ENCODE results near the gene CELF4.

CELF4 gene

DNA sequence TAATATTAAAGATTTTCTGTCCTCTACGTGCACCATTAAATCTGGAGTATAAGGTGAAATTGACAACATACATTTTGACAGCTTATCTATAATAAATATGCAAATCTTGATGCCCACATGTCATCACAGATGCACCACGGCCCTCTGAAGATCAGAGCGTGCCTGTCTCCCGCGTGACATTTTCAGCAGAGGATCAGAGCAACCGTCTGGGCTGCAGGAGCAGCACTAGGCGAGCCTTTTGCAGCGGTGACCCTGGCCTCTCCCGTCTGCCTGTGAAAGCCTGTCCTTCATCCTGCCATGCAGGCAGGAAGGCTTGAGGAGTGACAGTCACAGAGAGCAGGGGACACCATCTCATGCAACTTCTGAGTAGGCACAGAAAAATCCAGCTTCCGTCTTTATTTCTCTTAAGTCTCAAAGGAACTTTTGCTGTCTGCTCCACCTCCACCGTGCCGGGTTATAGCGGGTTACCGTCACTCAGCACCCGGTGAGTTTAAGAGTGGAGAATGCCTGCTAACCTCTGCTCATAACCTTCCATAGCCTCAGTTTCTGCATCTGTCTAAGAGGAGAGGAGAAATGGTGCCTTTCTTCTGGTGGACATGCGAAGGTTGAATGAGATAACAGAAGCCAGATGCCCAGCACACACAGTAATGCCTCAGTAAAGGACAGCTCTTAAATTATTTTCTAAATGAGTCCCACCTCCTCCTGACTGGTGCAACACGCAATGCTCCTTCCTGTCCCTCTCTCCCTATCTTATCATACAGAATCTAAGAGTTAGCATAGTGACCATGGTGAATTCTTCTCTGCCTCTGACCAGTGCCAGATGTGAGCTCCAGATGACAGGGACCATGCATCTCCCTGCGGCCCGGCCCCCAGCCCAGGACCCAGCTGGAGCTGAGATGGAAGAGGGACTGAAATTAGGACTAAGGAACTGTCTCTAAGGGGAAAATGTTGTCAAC lies 43.8 kb downstream of the CELF4 start:
- DNase-seq (ENCODE audit: low spot score): no peak
- Histone ChIP-seq H3K4me3 (no peak overlapping the region), H3K27ac (no peak overlapping the region)
- TF ChIP-seq, protein P1, sequence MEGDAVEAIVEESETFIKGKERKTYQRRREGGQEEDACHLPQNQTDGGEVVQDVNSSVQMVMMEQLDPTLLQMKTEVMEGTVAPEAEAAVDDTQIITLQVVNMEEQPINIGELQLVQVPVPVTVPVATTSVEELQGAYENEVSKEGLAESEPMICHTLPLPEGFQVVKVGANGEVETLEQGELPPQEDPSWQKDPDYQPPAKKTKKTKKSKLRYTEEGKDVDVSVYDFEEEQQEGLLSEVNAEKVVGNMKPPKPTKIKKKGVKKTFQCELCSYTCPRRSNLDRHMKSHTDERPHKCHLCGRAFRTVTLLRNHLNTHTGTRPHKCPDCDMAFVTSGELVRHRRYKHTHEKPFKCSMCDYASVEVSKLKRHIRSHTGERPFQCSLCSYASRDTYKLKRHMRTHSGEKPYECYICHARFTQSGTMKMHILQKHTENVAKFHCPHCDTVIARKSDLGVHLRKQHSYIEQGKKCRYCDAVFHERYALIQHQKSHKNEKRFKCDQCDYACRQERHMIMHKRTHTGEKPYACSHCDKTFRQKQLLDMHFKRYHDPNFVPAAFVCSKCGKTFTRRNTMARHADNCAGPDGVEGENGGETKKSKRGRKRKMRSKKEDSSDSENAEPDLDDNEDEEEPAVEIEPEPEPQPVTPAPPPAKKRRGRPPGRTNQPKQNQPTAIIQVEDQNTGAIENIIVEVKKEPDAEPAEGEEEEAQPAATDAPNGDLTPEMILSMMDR (IDR thresholded peaks at IDR 0.05): no peak

DNA sequence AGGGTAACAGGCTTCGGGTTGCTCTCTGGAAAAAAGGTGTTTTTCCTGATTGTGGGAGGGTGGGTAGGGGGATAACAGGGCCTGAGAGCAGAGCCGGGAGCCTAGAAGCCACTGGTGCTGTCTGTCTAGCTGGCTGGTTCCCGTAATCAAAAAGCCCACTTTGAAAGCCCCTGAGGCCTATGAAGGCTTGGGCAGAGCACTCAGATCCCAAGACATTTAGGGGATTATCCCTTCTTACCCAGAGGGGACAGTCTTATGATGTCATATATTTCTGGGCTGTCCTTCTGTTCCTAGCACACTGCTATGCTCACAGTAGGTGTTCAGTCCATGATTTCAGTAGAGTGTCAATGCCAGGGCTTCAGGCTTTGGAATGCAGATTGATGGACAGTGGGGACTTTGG lies 45.1 kb downstream of the CELF4 start:
- H3K27ac ChIP-seq: no peak overlapping the region
- DNase-seq (ENCODE audit: low spot score): no peak
- TF ChIP-seq, protein P1 (IDR thresholded peaks at IDR 0.05): no peak
- H3K4me3 ChIP-seq: no peak overlapping the region

DNA sequence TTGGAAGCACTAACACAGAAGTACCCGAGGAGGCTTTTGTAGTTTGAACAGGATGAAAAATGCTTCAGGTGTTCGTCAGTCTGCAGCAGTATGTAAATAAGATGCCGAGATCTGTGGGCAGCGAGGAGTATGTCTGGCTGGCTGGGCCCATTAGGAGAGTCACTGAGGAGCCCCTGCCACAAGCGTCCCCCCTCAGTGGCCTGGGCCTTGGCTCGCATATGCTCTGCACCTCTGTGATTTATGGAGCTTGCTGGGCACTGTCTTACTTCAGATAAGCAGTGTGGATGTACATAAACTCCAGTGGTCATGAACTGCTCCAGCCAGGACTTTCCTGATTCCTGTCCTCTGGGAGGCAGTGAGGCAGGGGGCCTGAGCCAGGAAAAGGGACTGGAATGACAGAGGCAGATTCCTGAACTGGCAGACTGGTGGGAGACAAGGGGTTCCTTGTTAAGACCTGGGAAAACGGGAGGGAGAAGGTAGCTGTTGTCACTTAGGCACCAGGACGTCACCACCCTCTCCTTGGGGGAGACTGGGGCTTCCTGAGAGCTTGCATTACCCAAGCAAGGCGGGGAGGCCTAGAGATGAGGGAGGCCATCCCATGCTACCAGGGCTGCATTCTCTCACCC lies 46.0 kb downstream of the CELF4 start:
- DNase-seq (ENCODE audit: low spot score): no peak
- H3K27ac ChIP-seq: no peak overlapping the region
- H3K4me3 ChIP-seq: no peak overlapping the region
- TF ChIP-seq, protein P1 (IDR thresholded peaks at IDR 0.05): no peak

DNA sequence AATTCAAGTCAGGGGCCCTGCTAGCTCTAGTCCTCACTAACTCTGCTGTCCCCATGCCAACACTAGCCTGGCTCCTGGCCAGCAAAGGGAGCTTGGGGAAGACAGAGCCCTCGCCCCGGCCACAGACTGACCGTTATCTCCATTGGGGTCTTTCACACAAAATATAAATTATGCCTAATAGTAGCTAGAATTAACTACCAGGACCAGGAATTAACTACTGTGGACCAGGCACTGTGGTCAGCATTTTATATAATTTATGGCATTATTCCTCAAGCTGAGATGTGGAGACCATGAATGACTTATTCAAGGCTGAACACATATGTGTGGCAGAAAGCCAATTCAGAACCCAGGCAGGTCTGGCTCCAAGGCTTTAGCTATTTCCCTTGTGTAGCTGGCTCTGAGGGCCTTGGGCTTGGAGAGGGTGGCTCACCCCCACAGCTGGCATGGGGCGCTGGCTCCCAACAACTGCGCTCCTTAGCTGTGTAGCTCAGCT lies 49.2 kb downstream of the CELF4 start:
- TF ChIP-seq, protein P1 (IDR thresholded peaks at IDR 0.05): no peak
- no peak overlapping the region for H3K27ac ChIP-seq
- DNase-seq (ENCODE audit: low spot score): no peak
- H3K4me3 ChIP-seq: no peak overlapping the region

DNA sequence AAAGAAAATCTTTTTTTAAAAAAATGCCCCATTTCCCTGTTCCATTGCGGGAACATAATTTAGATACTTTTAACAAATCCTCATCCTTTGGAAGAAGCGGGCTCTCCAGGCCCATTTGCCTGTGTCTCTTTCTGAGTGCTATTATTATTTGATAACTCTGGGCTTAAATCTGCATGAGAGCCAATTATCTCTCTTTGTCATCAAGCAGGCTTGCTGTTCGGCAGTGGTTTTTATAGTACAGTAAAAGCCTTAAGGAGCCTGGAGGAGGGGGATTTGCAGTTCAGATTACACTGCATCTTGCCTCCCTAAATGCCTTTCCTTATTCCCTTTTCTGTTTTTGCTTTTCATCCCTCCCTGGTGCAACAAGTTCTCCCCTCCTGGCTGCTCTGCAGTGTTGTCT lies 50.6 kb downstream of the CELF4 start:
- TF ChIP-seq, protein P1 (IDR thresholded peaks at IDR 0.05): no peak
- H3K4me3 ChIP-seq: no peak overlapping the region

DNA sequence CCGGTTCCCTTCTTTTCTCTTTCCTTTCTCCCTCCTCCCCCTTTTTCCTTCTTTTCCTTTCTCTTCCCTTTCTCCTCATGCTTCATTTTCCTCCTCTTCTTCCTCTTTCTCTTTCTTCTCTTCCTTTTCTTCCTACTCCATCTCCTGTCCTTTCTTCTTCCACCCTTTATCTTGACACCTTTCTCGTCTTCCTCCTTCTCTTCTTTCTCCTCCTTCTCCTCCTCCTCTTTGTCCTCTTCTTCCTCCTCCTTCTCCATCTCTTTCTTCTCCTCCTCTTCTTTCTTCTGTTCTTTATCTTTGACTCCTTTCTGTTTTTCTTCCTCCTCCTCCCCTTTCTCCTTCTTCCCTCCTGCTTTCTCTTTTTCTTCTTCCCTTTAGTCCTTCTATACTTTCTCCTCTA lies 53.2 kb downstream of the CELF4 start:
- no peak for DNase-seq (ENCODE audit: low spot score)
- H3K27ac ChIP-seq: no peak overlapping the region
- H3K4me3 ChIP-seq: no peak overlapping the region
- TF ChIP-seq, protein P1 (IDR thresholded peaks at IDR 0.05): no peak

More for the DNA sequence above, 50.6 kb downstream of the CELF4 start:
- DNase-seq (ENCODE audit: low spot score): no peak
- H3K27ac ChIP-seq: no peak overlapping the region

Measured in coronary artery (tissue), 2 donors.